ENCODE data around the gene SVOP. TPM values are rescaled to one million over a fixed set of nuclear protein-coding genes. Genes with fewer than 3 reads are reported as not detected.

The SVOP gene
- total RNA-seq, 2 experiments from 2014 or later = not detected

DNA sequence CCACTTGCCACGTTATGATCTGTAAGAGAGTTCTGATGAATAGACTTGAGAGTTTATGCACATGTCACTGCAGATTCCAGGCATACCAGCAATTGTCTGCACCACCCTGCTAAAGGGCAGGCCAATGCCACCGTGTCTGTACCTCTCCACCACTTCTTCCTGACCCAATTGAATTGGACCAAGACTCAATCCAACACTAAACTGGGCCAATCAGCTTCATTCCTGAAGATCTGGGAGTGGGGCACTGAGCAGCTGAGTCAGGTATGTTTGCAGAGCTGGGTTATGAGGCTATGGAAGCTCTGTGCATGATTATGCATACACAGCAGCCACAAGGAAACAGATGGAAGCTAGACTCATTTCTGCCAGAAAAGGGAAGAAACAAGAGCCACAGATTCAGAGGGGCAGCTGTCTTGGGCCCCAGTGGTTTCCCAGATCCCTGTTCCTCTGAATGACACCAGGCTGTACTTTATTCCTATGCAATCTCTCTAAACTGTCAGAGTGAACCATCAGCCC is 113.0 kb downstream of the SVOP start:
- Histone ChIP-seq H3K27ac (ENCODE audit: low read depth, low read length, poor library complexity, severe bottlenecking) (no peak overlapping the region), H3K9me2 (ENCODE audit: insufficient read depth, low read length) (no peaks in the 10 kb centered on the region), H3K79me2 (ENCODE audit: insufficient read depth, low read depth, low read length) (no peaks in the 10 kb centered on the region), H4K20me1 (ENCODE audit: insufficient read depth, low read length) (no peaks in the 10 kb centered on the region), H2AFZ (ENCODE audit: low read length) (no peak overlapping the region), H3K4me1 (ENCODE audit: insufficient read depth, low read length, poor library complexity, severe bottlenecking) (no peaks in the 10 kb centered on the region), H3K4me3 (ENCODE audit: low read depth, low read length, poor library complexity, severe bottlenecking) (no peak overlapping the region), H3K4me2 (ENCODE audit: low read length) (no peak overlapping the region), H3K9me3 (ENCODE audit: low read length) (no peaks in the 10 kb centered on the region), H3K36me3 (ENCODE audit: insufficient read depth, low read length) (no peaks in the 10 kb centered on the region)
- intact Hi-C loops (cut with micrococcal nuclease; ENCODE audit: unreplicated experiment) = no loop called here
- BruUV-seq (replicated peaks) = no TSS peak
- ChIA-PET POLR2A (interaction anchor here (0.9 kb wide), 1 partner anchor 9 kb away, joined by 3 read pairs; no protein-coding TSS in a partner anchor), CTCF (ENCODE audit: unreplicated experiment) (interaction anchor here (0.5 kb wide), 1 partner anchor 240 kb away, joined by 3 read pairs; no protein-coding TSS in a partner anchor)
- no peak for TF ChIP-seq EZH2phosphoT487 (IDR thresholded peaks at IDR 0.05; ENCODE audit: borderline replicate concordance, low read depth, low read length)
- no peak for TF ChIP-seq CTCF (conservative IDR thresholded peaks at IDR 0.05; ENCODE audit: low read length)
- no peak for DNase-seq (ENCODE audit: low spot score)

DNA sequence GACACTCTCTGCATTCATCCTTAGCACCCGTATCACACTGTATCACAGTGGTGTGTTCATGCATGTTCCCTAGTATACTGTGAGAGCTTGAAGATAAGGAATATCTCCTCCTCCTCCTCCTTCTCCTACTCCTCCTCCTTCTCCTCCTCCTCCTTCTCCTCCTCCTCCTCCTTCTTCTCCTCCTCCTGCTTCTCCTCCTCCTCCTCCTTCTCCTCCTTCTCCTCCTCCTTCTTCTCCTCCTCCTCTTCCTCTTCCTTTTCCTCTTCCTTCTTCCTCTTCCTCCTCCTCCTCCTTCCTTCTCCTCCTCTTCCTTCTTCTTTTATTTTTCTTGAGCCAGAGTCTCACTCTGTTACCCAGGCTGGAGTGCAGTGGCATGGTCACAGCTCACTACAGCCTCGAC is 113.9 kb downstream of the SVOP start:
- intact Hi-C loops (cut with micrococcal nuclease; ENCODE audit: unreplicated experiment) = no loop called here
- no TSS peak for BruUV-seq (replicated peaks)
- Histone ChIP-seq H3K4me2 (ENCODE audit: low read length) (no peak overlapping the region), H3K36me3 (ENCODE audit: insufficient read depth, low read length) (no peaks in the 10 kb centered on the region), H2AFZ (ENCODE audit: low read length) (no peak overlapping the region), H3K4me1 (ENCODE audit: insufficient read depth, low read length, poor library complexity, severe bottlenecking) (no peaks in the 10 kb centered on the region), H3K9me3 (ENCODE audit: low read length) (no peaks in the 10 kb centered on the region), H3K9me2 (ENCODE audit: insufficient read depth, low read length) (no peaks in the 10 kb centered on the region), H3K4me3 (ENCODE audit: low read depth, low read length, poor library complexity, severe bottlenecking) (no peak overlapping the region), H3K27ac (ENCODE audit: low read depth, low read length, poor library complexity, severe bottlenecking) (no peak overlapping the region), H3K79me2 (ENCODE audit: insufficient read depth, low read depth, low read length) (no peaks in the 10 kb centered on the region), H4K20me1 (ENCODE audit: insufficient read depth, low read length) (no peaks in the 10 kb centered on the region)
- POLR2A ChIA-PET = interaction anchor here (0.6 to 1.2 kb wide), 5 partner anchors 11 to 328 kb away, joined by 3 read pairs; no protein-coding TSS in a partner anchor
- CTCF ChIA-PET (ENCODE audit: unreplicated experiment) = no interaction called here
- no peak for TF ChIP-seq EZH2phosphoT487 (IDR thresholded peaks at IDR 0.05; ENCODE audit: borderline replicate concordance, low read depth, low read length)
- no peak for TF ChIP-seq CTCF (conservative IDR thresholded peaks at IDR 0.05; ENCODE audit: low read length)
- DNase-seq (ENCODE audit: low spot score) = no peak

- Histone ChIP-seq H3K9me2 (ENCODE audit: insufficient read depth, low read length) (no peaks in the 10 kb centered on the region), H3K36me3 (ENCODE audit: insufficient read depth, low read length) (no peaks in the 10 kb centered on the region), H4K20me1 (ENCODE audit: insufficient read depth, low read length) (no peaks in the 10 kb centered on the region), H3K79me2 (ENCODE audit: insufficient read depth, low read depth, low read length) (no peaks in the 10 kb centered on the region), H2AFZ (ENCODE audit: low read length) (no peak overlapping the region), H3K27ac (ENCODE audit: low read depth, low read length, poor library complexity, severe bottlenecking) (no peak overlapping the region), H3K9me3 (ENCODE audit: low read length) (no peaks in the 10 kb centered on the region), H3K4me2 (ENCODE audit: low read length) (no peak overlapping the region), H3K4me1 (ENCODE audit: insufficient read depth, low read length, poor library complexity, severe bottlenecking) (no peaks in the 10 kb centered on the region), H3K4me3 (ENCODE audit: low read depth, low read length, poor library complexity, severe bottlenecking) (no peak overlapping the region)
- intact Hi-C loops (cut with micrococcal nuclease; ENCODE audit: unreplicated experiment) = no loop called here
- POLR2A ChIA-PET = interaction anchor here (1.2 kb wide), 1 partner anchor 24 kb away, joined by 3 read pairs; no protein-coding TSS in a partner anchor
- no TSS peak for BruUV-seq (replicated peaks)
- CTCF ChIA-PET (ENCODE audit: unreplicated experiment) = no interaction called here
- TF ChIP-seq EZH2phosphoT487 (IDR thresholded peaks at IDR 0.05; ENCODE audit: borderline replicate concordance, low read depth, low read length) = no peak
- TF ChIP-seq CTCF (conservative IDR thresholded peaks at IDR 0.05; ENCODE audit: low read length) = no peak
- DNase-seq (ENCODE audit: low spot score) = no peak
These were observed 115.1 kb downstream of the SVOP start for GRCh38 chr12:108905725-108906124.

All from OCI-LY7 (cell line).